ENCODE data around the gene GABRR2. TPM values are rescaled to one million over a fixed set of nuclear protein-coding genes. Genes with fewer than 3 reads are reported as not detected.
"Not testable (repeated sequence)": the region's sequence is repeated elsewhere in the genome, so short reads cannot be mapped to it uniquely, and the experiment has no call there.

The GABRR2 gene
- total RNA-seq, 1 donor from 2014 or later, result 1.7 TPM

- DNase-seq (ENCODE audit: low spot score); intact Hi-C loops (cut with DNase I): not testable (repeated sequence)
Measured at GRCh38 chr6:89233605-89234004, 81.5 kb downstream of the GABRR2 start.

DNA sequence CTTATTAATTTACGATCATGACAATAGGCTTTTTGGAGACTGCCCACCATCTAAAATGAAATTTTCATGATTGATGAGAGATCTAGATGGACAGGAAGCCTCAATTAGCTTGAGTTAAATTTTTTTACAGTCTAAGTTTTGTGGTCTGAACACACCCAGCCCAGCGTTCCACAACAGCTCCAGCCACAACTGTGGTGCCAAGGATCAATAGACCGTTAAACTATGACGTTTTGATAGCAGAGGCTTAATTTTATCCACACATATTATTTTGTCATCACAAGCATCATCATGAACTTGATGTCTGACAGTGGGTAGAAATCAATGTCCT is 92.4 kb downstream of the GABRR2 start:
- no peak for DNase-seq (ENCODE audit: low spot score)
- intact Hi-C loops (cut with DNase I), result no loop called here

DNA sequence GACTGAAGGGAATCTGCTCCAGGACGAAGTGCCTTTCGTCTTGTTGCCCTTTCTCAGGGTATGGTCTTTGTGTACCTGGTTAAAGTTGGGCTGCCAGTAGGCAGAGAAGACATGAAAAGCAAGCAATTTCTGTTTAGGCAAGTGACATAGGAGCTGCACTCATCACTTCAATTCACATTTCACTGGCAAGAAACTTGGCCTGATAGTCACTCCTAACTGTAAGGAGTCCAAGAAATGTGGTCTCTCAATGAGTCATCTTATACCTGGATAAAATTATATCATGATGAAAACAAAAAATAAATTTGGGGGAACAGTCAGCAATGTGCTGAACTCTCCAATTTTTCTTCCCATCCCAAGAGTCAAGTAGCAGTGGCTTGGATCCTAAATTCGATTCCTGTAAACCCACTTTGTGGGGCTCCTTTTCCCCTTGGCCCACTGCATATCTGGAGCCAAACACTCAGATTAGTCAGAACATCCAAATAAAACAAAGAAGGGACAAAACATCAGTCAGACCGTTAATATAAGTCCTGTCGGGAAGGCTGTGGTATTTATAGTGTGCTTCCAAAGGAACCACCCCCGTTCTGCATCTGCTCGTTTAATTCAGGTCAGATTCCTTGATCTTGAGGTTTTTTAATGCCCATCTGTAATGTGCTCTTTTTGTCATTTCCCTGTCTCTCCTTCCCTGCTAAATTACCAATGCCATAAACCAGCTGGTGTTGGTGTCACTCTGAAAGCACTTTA is 93.0 kb downstream of the GABRR2 start:
- DNase-seq (ENCODE audit: low spot score), result no peak
- intact Hi-C loops (cut with DNase I), result no loop called here

- intact Hi-C loops (cut with DNase I), result no loop called here
Measured at GRCh38 chr6:89221129-89221528, 94.0 kb downstream of the GABRR2 start.

DNA sequence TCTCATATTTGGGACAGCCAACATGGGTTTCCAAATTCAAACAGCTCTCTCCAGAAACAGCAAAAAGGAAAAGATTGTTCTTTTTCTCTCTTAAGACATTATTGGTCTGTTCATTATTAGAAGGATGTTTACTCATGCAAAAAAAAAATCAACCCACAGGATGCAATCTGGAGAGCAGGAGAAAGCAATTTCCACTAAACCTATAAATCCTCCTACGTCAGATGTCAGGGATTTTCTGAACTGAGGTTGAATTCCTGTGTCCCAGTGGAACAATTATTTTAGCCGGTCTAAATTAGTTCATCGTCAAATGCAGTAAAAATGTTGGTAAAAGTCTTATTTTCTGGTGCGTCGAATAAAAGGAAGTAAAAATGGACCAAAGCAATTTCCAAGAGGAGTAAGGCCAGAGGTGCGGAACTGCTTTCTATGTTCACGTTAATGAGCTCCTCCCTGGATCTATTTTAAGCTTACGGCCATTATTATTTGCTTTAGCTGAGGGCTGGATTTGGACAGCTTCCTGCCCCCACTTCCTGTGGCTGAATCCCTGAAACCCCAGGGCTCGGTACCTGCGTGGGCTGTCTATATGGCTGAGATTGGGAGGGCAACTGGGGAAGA is 97.7 kb downstream of the GABRR2 start, which contains the start of gene GABRR1:
Gene GABRR1, minus strand, starts transcription at position 60 of the 612 bp plus-strand sequence. Its CDS starts 36 bp downstream, at position 24.
- DNase-seq (ENCODE audit: low spot score), result no peak
- intact Hi-C loops (cut with DNase I), result no loop called here

More at GRCh38 chr6:89221129-89221528, 94.0 kb downstream of the GABRR2 start:
- no peak for DNase-seq (ENCODE audit: low spot score)

DNA sequence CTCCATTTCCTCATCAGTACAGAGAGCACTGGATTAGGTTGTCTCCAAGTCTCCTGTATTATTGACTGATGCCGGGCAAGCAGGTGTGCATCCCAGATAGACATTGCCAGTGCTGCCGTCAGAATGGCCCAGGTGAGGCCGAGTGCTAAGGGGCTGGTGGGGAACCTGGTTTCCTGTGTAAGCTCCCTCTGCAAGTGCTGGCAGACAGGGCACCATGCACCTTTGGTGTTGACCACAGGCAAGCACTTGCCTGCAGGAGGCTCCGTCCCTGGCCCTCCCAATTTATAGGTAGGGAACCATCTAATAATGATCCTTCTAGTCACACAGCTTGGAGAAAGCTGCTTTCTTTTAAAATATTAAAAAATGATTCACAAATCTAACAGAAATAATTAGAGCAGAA is 98.7 kb downstream of the GABRR2 start:
- intact Hi-C loops (cut with DNase I), result no loop called here
- no peak for DNase-seq (ENCODE audit: low spot score)

GRCh38 chr6:89215391-89215790 is 99.7 kb downstream of the GABRR2 start:
- intact Hi-C loops (cut with DNase I), result no loop called here
- DNase-seq (ENCODE audit: low spot score), result no peak

GRCh38 chr6:89214197-89214596 is 100.9 kb downstream of the GABRR2 start:
- intact Hi-C loops (cut with DNase I), result no loop called here
- no peak for DNase-seq (ENCODE audit: low spot score)

DNA sequence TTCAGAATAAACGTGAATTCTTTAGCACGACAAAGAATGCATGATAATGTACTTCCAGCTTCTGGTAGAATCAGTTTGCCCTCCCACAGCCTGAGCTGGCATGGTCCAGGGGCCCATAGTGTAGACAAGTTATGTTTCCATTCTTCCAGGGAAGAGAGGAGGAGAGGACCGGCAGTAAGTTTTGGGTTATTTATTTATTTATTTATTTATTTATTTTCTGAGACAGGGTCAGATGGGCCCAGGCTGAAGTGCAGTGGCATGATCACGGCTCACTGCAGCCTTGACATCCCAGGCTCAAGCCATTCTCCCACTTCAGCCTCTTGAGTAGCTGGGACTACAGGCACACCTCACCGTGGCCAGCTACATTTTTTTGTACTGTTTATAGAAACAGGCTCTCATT is 102.6 kb downstream of the GABRR2 start:
- intact Hi-C loops (cut with DNase I), result no loop called here
- no peak for DNase-seq (ENCODE audit: low spot score)

DNA sequence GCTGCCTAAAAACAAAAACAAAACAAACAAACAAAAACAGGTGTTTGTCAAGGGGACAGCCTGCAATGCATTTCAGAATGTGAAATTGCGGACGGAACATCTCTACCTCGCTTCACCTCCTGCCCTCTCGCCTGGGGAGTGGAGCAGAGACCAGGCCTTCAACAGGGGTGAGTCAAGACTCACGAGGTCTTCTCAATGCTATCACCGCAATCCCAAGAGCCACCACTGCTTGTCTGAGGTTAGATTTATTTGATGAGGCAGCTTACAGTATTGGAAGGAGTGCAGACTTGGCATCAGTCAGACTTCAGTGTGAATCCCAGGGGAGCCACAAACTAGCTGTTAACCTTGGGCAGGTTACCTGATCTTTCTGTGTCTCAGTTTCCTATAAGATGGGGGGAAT is 105.6 kb downstream of the GABRR2 start:
- no peak for DNase-seq (ENCODE audit: low spot score)
- intact Hi-C loops (cut with DNase I), result no loop called here

GRCh38 chr6:89208551-89208950 is 106.5 kb downstream of the GABRR2 start:
- intact Hi-C loops (cut with DNase I), result no loop called here

More at GRCh38 chr6:89208551-89208950, 106.5 kb downstream of the GABRR2 start:
- no peak for DNase-seq (ENCODE audit: low spot score)

Other genes with a start within 250 kb of the GABRR2 start
- gene PNRC1, start 234.5 kb downstream of the GABRR2 start, total RNA-seq, result 211 TPM
- gene SRSF12, start 197.2 kb downstream of the GABRR2 start, total RNA-seq, result 0.40 TPM
- 13.0 TPM for gene PM20D2, start 169.2 kb downstream of the GABRR2 start, total RNA-seq
- gene GABRR1, start 97.9 kb downstream of the GABRR2 start, total RNA-seq, result not detected
- 18.0 TPM for gene UBE2J1, start 37.4 kb upstream of the GABRR2 start, total RNA-seq
- 90.5 TPM for gene RRAGD, start 97.0 kb upstream of the GABRR2 start, total RNA-seq
- 6.5 TPM for gene ANKRD6, start 117.9 kb upstream of the GABRR2 start, total RNA-seq

All from cardiac septum (tissue), 1 donor.